GM23338 (cell line): ENCODE measurements around the gene FUCA1. TPM values are rescaled to one million over a fixed set of nuclear protein-coding genes. Genes with fewer than 3 reads are reported as not detected.

Experiments used
- ATAC-seq: fragments of 200-7000 bp; cut with Tn5 transposase; 3 replicates; pipeline ENCODE4 v1.9.1; 2020
- DNase-seq: peaks from one replicate; pipeline ENCODE4 v3.0.0-alpha.2; 2015; ENCODE audit warnings: low spot score
- H2AFZ ChIP-seq: fragments of 200-600 bp; sonication (generic); 2 replicates; pipeline ENCODE4 v1.8.0; 2016; ENCODE audit warnings: antibody characterized with exemption, mild to moderate bottlenecking, moderate library complexity
- H3F3A ChIP-seq: fragments of 200-600 bp; sonication (generic); replicated peaks from 2 replicates; pipeline ENCODE4 v1.8.0; 2017; ENCODE audit warnings: antibody characterized with exemption, mixed run types, low read depth
- H3K27ac ChIP-seq: fragments of 200-600 bp; sonication (generic); 2 replicates; pipeline ENCODE4 v1.6.1; 2016; ENCODE audit warnings: low read depth
- H3K27me3 ChIP-seq: fragments of 200-600 bp; sonication (generic); 2 replicates; pipeline ENCODE4 v1.8.0; 2016; ENCODE audit warnings: mild to moderate bottlenecking, mixed run types, moderate library complexity; ENCODE audit not compliant: insufficient read depth
- H3K36me3 ChIP-seq: fragments of 200-600 bp; sonication (generic); 2 replicates; pipeline ENCODE4 v1.8.0; 2016; ENCODE audit warnings: mild to moderate bottlenecking; ENCODE audit not compliant: insufficient read depth
- H3K4me1 ChIP-seq: fragments of 200-600 bp; sonication (generic); 2 replicates; pipeline ENCODE4 v1.8.0; 2016; ENCODE audit warnings: mild to moderate bottlenecking, moderate library complexity; ENCODE audit not compliant: insufficient read depth
- H3K4me2 ChIP-seq: fragments of 200-600 bp; sonication (generic); 2 replicates; pipeline ENCODE4 v1.7.1; 2017; ENCODE audit warnings: mixed run types
- H3K4me3 ChIP-seq: fragments of 200-600 bp; sonication (generic); 2 replicates; pipeline ENCODE4 v1.6.1; 2016; ENCODE audit warnings: mixed run types
- H3K79me2 ChIP-seq: fragments of 200-600 bp; sonication (generic); replicated peaks from 2 replicates; pipeline ENCODE4 v1.8.0; 2017; ENCODE audit warnings: mild to moderate bottlenecking; ENCODE audit not compliant: insufficient read depth
- H3K9me2 ChIP-seq: fragments of 200-600 bp; sonication (generic); 2 replicates; pipeline ENCODE4 v1.8.0; 2017; ENCODE audit not compliant: insufficient read depth
- H4K20me1 ChIP-seq: fragments of 200-600 bp; sonication (generic); replicated peaks from 2 replicates; pipeline ENCODE4 v1.8.0; 2017; ENCODE audit warnings: mild to moderate bottlenecking; ENCODE audit not compliant: insufficient read depth
- H3K27ac Mint-ChIP-seq: 2 replicates; pipeline ENCODE4 v1.8.0; 2020; ENCODE audit warnings: inconsistent platforms, mild to moderate bottlenecking, moderate library complexity, mixed read lengths
- H3K27me3 Mint-ChIP-seq: 3 replicates; pipeline ENCODE4 v1.8.0; 2022; ENCODE audit warnings: low read depth, mild to moderate bottlenecking, moderate library complexity, mixed read lengths, inconsistent platforms; ENCODE audit not compliant: insufficient read depth, poor library complexity
- H3K36me3 Mint-ChIP-seq: 3 replicates; pipeline ENCODE4 v1.8.0; 2021; ENCODE audit warnings: low read depth, mild to moderate bottlenecking, inconsistent platforms, moderate library complexity, mixed read lengths
- H3K4me1 Mint-ChIP-seq: 3 replicates; pipeline ENCODE4 v1.8.0; 2020; ENCODE audit warnings: mild to moderate bottlenecking, inconsistent platforms, mixed read lengths
- H3K4me3 Mint-ChIP-seq: 3 replicates; pipeline ENCODE4 v1.8.0; 2021; ENCODE audit warnings: moderate library complexity, mild to moderate bottlenecking, inconsistent platforms, mixed read lengths
- H3K9me3 Mint-ChIP-seq: 3 replicates; pipeline ENCODE4 v1.8.0; 2020; ENCODE audit warnings: moderate library complexity, mild to moderate bottlenecking, inconsistent platforms, mixed read lengths
- CREB1 ChIP-seq: fragments of 250-450 bp; sonication (Bioruptor Pico); IDR thresholded peaks from 2 replicates; pipeline ENCODE4 v1.5.0; 2020; ENCODE audit warnings: low read depth, mild to moderate bottlenecking, moderate library complexity
- EZH2phosphoT487 ChIP-seq: fragments of 200-600 bp; sonication (generic); IDR thresholded peaks from one replicate; pipeline ENCODE4 v1.8.1; 2018; ENCODE audit warnings: antibody characterized with exemption; ENCODE audit not compliant: unreplicated experiment
- JUNB ChIP-seq: IDR thresholded peaks from one replicate; pipeline ENCODE4 v1.6.1; 2016; ENCODE audit warnings: antibody characterized with exemption; ENCODE audit not compliant: unreplicated experiment
- NANOG ChIP-seq: IDR thresholded peaks from 2 replicates; pipeline ENCODE4 v1.6.1; 2016; ENCODE audit warnings: antibody characterized with exemption, borderline replicate concordance
- ZNF114 ChIP-seq: fragments of 250-450 bp; sonication (Bioruptor Pico); IDR thresholded peaks from 2 replicates; pipeline ENCODE4 v1.5.0; 2020; ENCODE audit warnings: mild to moderate bottlenecking, moderate library complexity
- ZNF331 ChIP-seq: fragments of 250-450 bp; sonication (Bioruptor Pico); IDR thresholded peaks from 2 replicates; pipeline ENCODE4 v1.5.0; 2020; ENCODE audit warnings: low read depth, mild to moderate bottlenecking, moderate library complexity
- polyA plus RNA-seq: library from polyadenylated mRNA; unstranded; fragments of >200 nt; fragmentation: Nextera tagmentation; extraction: Ambion mirVana; gene quantifications from 2 replicates; pipeline ENCODE4 v1.2.1, GENCODE V29; 2016
- total RNA-seq: library from RNA; depleted of rRNA; stranded (reverse); fragments of >200 nt; shearing (Covaris generic); gene quantifications from 2 replicates; pipeline ENCODE4 v1.2.3, GENCODE V29; 2014
- TF ChIP-seq, protein P1 (sequence below): fragments of 250-450 bp; sonication (Bioruptor Pico); IDR thresholded peaks from 2 replicates; pipeline ENCODE4 v1.5.0; 2020; ENCODE audit warnings: mild to moderate bottlenecking, moderate library complexity
- TF ChIP-seq, protein P2 (sequence below): IDR thresholded peaks from 2 replicates; pipeline ENCODE4 v1.6.1; 2016; ENCODE audit warnings: antibody characterized with exemption

The FUCA1 gene
- total and polyA plus RNA-seq, 2 experiments from 2014 or later: 4.4 to 8.5 TPM

- TF ChIP-seq, protein P1, sequence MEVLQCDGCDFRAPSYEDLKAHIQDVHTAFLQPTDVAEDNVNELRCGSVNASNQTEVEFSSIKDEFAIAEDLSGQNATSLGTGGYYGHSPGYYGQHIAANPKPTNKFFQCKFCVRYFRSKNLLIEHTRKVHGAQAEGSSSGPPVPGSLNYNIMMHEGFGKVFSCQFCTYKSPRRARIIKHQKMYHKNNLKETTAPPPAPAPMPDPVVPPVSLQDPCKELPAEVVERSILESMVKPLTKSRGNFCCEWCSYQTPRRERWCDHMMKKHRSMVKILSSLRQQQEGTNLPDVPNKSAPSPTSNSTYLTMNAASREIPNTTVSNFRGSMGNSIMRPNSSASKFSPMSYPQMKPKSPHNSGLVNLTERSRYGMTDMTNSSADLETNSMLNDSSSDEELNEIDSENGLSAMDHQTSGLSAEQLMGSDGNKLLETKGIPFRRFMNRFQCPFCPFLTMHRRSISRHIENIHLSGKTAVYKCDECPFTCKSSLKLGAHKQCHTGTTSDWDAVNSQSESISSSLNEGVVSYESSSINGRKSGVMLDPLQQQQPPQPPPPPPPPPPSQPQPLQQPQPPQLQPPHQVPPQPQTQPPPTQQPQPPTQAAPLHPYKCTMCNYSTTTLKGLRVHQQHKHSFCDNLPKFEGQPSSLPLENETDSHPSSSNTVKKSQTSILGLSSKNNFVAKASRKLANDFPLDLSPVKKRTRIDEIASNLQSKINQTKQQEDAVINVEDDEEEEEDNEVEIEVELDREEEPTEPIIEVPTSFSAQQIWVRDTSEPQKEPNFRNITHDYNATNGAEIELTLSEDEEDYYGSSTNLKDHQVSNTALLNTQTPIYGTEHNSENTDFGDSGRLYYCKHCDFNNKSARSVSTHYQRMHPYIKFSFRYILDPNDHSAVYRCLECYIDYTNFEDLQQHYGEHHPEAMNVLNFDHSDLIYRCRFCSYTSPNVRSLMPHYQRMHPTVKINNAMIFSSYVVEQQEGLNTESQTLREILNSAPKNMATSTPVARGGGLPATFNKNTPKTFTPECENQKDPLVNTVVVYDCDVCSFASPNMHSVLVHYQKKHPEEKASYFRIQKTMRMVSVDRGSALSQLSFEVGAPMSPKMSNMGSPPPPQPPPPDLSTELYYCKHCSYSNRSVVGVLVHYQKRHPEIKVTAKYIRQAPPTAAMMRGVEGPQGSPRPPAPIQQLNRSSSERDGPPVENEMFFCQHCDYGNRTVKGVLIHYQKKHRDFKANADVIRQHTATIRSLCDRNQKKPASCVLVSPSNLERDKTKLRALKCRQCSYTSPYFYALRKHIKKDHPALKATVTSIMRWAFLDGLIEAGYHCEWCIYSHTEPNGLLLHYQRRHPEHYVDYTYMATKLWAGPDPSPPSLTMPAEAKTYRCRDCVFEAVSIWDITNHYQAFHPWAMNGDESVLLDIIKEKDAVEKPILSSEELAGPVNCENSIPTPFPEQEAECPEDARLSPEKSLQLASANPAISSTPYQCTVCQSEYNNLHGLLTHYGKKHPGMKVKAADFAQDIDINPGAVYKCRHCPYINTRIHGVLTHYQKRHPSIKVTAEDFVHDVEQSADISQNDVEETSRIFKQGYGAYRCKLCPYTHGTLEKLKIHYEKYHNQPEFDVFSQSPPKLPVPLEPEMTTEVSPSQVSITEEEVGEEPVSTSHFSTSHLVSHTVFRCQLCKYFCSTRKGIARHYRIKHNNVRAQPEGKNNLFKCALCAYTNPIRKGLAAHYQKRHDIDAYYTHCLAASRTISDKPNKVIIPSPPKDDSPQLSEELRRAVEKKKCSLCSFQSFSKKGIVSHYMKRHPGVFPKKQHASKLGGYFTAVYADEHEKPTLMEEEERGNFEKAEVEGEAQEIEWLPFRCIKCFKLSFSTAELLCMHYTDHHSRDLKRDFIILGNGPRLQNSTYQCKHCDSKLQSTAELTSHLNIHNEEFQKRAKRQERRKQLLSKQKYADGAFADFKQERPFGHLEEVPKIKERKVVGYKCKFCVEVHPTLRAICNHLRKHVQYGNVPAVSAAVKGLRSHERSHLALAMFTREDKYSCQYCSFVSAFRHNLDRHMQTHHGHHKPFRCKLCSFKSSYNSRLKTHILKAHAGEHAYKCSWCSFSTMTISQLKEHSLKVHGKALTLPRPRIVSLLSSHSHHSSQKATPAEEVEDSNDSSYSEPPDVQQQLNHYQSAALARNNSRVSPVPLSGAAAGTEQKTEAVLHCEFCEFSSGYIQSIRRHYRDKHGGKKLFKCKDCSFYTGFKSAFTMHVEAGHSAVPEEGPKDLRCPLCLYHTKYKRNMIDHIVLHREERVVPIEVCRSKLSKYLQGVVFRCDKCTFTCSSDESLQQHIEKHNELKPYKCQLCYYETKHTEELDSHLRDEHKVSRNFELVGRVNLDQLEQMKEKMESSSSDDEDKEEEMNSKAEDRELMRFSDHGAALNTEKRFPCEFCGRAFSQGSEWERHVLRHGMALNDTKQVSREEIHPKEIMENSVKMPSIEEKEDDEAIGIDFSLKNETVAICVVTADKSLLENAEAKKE (CRISPR knock-in tag): no peak
- no peak for TF ChIP-seq ZNF331 (CRISPR knock-in tag)
Measured at GRCh38 chr1:23845163-23845562, 22.9 kb downstream of the FUCA1 start (continued).

DNA sequence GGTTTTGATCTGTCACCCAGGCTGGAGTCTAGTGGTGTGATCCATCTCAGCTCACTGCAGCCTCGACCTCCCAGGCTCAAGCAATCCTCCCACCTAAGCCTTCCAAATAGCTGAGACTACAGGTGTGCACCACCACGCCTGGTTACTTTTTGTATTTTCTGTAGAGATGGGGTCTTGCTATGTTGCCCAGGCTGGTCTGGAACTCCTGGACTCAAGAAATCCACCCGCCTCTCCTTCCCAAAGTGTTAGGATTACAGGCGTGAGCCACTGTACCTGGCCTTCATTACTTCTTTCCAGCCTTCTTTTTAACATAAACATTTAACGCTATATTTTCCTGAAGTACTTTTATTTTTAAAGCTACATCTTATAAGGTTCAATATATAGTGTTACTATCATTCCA lies 24.4 kb downstream of the FUCA1 start:
- no peaks in the 10 kb centered on the region for H3F3A ChIP-seq
- H3K4me1 ChIP-seq: no peaks in the 10 kb centered on the region
- Mint-ChIP-seq H3K4me1 (no peaks in the 10 kb centered on the region), H3K4me3 (no peak overlapping the region), H3K9me3 (peaks cover 12% of the 10 kb centered on the region; the same call in 2 of the 3 replicates), H3K27ac (no peak overlapping the region), H3K27me3 (peaks cover 2% of the 10 kb centered on the region), H3K36me3 (peaks cover 18% of the 10 kb centered on the region; the same call in 2 of the 3 replicates)
- no peak overlapping the region for H2AFZ ChIP-seq
- H3K79me2 ChIP-seq: no peaks in the 10 kb centered on the region
- no peaks in the 10 kb centered on the region for H3K27me3 ChIP-seq
- no peaks in the 10 kb centered on the region; the same call in 1 of the 2 replicates for H3K36me3 ChIP-seq
- DNase-seq (no peak), ATAC-seq (no peak)
- H3K9me2 ChIP-seq: no peaks in the 10 kb centered on the region
- no peak overlapping the region for H3K27ac ChIP-seq
- H4K20me1 ChIP-seq: no peaks in the 10 kb centered on the region
- H3K4me3 ChIP-seq: no peak overlapping the region
- no peak overlapping the region for H3K4me2 ChIP-seq
- TF ChIP-seq EZH2phosphoT487 (no peak), ZNF114 (CRISPR knock-in tag) (no peak), CREB1 (CRISPR knock-in tag) (no peak), ZNF331 (CRISPR knock-in tag) (no peak), NANOG (no peak), JUNB (no peak)
- TF ChIP-seq, protein P2, sequence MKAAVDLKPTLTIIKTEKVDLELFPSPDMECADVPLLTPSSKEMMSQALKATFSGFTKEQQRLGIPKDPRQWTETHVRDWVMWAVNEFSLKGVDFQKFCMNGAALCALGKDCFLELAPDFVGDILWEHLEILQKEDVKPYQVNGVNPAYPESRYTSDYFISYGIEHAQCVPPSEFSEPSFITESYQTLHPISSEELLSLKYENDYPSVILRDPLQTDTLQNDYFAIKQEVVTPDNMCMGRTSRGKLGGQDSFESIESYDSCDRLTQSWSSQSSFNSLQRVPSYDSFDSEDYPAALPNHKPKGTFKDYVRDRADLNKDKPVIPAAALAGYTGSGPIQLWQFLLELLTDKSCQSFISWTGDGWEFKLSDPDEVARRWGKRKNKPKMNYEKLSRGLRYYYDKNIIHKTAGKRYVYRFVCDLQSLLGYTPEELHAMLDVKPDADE: no peak
